ENCODE results near the gene HEATR1.

The HEATR1 gene

DNA sequence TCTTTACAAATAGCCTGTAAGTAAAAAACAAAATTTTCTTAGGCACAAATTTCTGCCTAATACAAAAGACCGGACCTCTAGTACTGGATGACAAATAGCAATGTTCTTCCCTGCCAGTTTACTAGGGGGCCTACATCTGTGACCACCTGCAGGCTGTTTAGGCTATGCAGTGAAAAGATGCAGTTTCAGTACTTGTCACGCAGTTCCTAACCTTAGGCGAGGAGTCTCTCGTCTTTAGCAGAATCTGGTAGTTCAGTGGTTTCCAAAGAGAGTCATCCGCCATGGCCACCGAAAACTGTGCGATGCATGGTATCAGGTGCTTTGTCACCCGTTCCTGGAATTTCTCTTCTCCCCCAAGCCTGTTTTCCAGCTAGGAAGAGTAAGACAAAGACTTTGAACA is 50.9 kb downstream of the HEATR1 start:
- H3K4me3 ChIP-seq (ENCODE audit: low read depth, low read length) = no peak overlapping the region
- TF ChIP-seq CTCF (IDR thresholded peaks at IDR 0.05; ENCODE audit: low read depth, low read length, missing control alignments) = no peak
- DNase-seq (ENCODE audit: low read depth) = no peak

GRCh38 chr1:236552901-236553300 is 51.4 kb downstream of the HEATR1 start:
- no peak overlapping the region for H3K4me3 ChIP-seq (ENCODE audit: low read depth, low read length)
- TF ChIP-seq CTCF (IDR thresholded peaks at IDR 0.05; ENCODE audit: low read depth, low read length, missing control alignments) = no peak
- no peak for DNase-seq (ENCODE audit: low read depth)

DNA sequence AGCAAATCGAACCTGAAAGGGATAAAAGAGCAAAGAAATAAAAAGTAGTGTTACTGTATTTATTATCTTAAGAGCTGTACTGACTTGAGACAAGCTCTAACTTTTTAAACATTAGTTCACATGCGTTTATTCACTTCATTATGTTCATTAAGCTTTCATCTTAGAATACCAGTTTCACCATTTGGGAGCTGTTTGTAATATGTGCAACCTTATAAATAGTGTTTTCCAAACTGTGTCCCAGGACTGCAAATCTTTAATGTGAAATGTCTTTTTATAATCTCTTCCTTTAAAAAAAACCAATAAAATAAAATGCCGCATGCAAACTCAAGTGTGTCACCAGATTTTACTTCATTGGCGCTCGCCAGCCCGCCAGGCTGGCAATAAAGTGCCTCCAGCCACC is 52.2 kb downstream of the HEATR1 start:
- DNase-seq (ENCODE audit: low read depth) = no peak
- no peak for TF ChIP-seq CTCF (IDR thresholded peaks at IDR 0.05; ENCODE audit: low read depth, low read length, missing control alignments)
- no peak overlapping the region for H3K4me3 ChIP-seq (ENCODE audit: low read depth, low read length)

DNA sequence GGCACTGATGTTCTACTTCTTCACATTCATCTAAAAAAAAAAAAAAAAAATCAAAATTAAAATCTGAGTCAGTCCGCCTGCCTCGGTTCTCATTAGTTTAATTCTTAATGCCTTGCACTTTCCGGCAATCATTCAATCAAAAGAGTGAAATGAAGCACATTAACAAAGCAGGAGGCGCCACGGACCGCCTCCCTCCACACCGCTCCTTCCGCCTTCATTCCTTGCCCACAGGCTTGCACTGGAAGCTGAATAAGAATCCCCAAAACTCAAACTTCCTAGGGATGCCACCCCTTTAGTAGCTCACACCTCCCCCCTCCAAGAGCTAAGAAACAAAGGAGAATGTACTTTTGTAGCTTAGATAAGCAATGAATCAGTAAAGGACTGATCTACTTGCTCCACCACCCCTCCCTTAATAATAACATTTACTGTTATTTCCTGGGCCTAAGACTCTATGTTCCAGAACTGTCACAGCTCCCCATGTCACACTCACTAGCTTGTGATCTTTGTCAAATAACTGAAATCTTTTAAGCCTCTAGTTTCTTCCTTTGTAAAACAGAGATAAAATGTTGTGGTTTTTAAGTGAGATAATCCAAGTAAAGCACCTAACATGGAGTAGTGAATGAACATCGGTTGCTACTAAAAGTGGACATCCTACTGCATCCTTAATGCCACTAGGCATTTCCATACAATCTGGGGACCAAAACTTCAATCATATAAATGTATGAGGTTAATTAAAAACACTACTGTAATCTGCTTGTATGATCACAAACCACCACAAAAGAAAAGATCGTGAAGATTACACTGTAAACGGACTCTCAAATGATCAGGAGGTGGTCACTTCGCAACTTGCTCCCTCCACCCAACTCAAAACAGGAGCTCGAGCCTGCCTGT is 53.1 kb downstream of the HEATR1 start:
- no peak overlapping the region for H3K4me3 ChIP-seq (ENCODE audit: low read depth, low read length)
- no peak for TF ChIP-seq CTCF (IDR thresholded peaks at IDR 0.05; ENCODE audit: low read depth, low read length, missing control alignments)
- no peak for DNase-seq (ENCODE audit: low read depth)

- no peak for DNase-seq (ENCODE audit: low read depth)
- no peak for TF ChIP-seq CTCF (IDR thresholded peaks at IDR 0.05; ENCODE audit: low read depth, low read length, missing control alignments)
- no peak overlapping the region for H3K4me3 ChIP-seq (ENCODE audit: low read depth, low read length)
Measured at GRCh38 chr1:236548452-236548851, 55.9 kb downstream of the HEATR1 start.

- no peak overlapping the region for H3K4me3 ChIP-seq (ENCODE audit: low read depth, low read length)
- no peak for DNase-seq (ENCODE audit: low read depth)
- TF ChIP-seq CTCF (IDR thresholded peaks at IDR 0.05; ENCODE audit: low read depth, low read length, missing control alignments) = no peak
Measured at GRCh38 chr1:236545621-236546169, 58.6 kb downstream of the HEATR1 start.

Data from GM12864 (cell line).